BJ (cell line): Measurements from ENCODE around the gene SNRPE. TPM values are rescaled to one million over a fixed set of nuclear protein-coding genes. Genes with fewer than 3 reads are reported as not detected.
"Not testable (repeated sequence)": the region's sequence is repeated elsewhere in the genome, so short reads cannot be mapped to it uniquely, and the experiment has no call there.

ENCODE experiments used
- CTCF ChIA-PET: fragments of 350-600 bp; formaldehyde crosslinking; extraction: SDS; loops from one replicate; lab custom pipeline; 2021; ENCODE audit warnings: antibody characterized with exemption, inconsistent platforms; lab: Yijun Ruan, JAX
- POLR2A ChIA-PET: fragments of 300-600 bp; sonication (Branson Sonifier 250); formaldehyde crosslinking; extraction: SDS; loops from one replicate; lab custom pipeline; 2021; ENCODE audit warnings: antibody characterized with exemption; lab: Charles Lee
- DNase-seq: peaks from one replicate; pipeline ENCODE4 v3.0.0-alpha.2; 2011; ENCODE audit warnings: low read depth
- H3K27me3 ChIP-seq: 2 replicates; pipeline ENCODE4 v1.6.0; 2011; ENCODE audit warnings: low read length; ENCODE audit not compliant: control insufficient read depth, insufficient read depth
- H3K36me3 ChIP-seq: 2 replicates; pipeline ENCODE4 v1.5.1; 2011; ENCODE audit warnings: low read length; ENCODE audit not compliant: control insufficient read depth, insufficient read depth
- H3K4me3 ChIP-seq: 2 replicates; pipeline ENCODE4 v1.5.1; 2011; ENCODE audit warnings: low read depth, mild to moderate bottlenecking, control low read depth, low read length
- polyA plus RNA-seq: library from polyadenylated mRNA; depleted of rRNA; stranded (reverse); fragments of >200 nt; gene quantifications from 2 replicates; pipeline ENCODE4 v1.2.3, GENCODE V29; 2011
- TF ChIP-seq, protein P1 (sequence below): IDR thresholded peaks from 2 replicates; pipeline ENCODE4 v1.5.1; 2011; ENCODE audit warnings: low read depth, mild to moderate bottlenecking, control low read depth, inconsistent platforms, low read length, moderate library complexity; ENCODE audit not compliant: insufficient read depth

The SNRPE gene
- polyA plus RNA-seq, 1 experiment: 128 TPM

DNA sequence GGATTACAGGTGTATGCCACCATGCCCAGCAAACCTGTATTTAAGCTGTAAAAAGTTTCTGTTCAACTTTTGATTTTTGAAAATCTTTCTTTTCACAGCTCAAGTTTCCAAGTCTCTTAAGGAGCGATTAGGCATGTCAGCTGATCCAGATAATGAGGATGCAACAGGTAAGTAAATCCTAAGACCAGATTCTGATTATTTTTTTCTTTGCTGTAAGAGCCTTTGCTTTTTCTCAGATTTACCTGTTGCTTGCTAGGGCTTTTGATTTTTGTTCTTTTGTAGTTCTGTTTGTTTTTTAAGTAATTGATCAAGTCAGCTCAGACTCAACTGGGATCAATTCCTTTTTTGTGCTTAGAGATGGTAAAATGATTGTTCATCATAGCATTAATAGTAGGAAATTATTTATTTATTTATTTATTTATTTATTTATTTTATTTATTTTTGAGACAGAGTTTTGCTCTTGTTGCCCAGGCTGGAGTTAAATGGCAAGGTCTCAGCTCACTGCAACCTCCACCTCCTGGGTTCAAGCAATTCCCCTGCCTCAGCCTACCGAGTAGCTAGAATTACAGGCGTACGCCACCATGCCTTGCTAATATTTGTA, 21.1 kb upstream of the SNRPE start:
- ChIA-PET POLR2A (no interaction called here), CTCF (interaction anchor here (0.6 kb wide), 1 partner anchor 386 kb away, joined by 3 read pairs; no protein-coding TSS in a partner anchor)
- Histone ChIP-seq H3K27me3 (no peaks in the 10 kb centered on the region), H3K36me3 (peaks cover 8% of the 10 kb centered on the region), H3K4me3 (no peak overlapping the region)
- no peak for DNase-seq
- TF ChIP-seq, protein P1, sequence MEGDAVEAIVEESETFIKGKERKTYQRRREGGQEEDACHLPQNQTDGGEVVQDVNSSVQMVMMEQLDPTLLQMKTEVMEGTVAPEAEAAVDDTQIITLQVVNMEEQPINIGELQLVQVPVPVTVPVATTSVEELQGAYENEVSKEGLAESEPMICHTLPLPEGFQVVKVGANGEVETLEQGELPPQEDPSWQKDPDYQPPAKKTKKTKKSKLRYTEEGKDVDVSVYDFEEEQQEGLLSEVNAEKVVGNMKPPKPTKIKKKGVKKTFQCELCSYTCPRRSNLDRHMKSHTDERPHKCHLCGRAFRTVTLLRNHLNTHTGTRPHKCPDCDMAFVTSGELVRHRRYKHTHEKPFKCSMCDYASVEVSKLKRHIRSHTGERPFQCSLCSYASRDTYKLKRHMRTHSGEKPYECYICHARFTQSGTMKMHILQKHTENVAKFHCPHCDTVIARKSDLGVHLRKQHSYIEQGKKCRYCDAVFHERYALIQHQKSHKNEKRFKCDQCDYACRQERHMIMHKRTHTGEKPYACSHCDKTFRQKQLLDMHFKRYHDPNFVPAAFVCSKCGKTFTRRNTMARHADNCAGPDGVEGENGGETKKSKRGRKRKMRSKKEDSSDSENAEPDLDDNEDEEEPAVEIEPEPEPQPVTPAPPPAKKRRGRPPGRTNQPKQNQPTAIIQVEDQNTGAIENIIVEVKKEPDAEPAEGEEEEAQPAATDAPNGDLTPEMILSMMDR: no peak

DNA sequence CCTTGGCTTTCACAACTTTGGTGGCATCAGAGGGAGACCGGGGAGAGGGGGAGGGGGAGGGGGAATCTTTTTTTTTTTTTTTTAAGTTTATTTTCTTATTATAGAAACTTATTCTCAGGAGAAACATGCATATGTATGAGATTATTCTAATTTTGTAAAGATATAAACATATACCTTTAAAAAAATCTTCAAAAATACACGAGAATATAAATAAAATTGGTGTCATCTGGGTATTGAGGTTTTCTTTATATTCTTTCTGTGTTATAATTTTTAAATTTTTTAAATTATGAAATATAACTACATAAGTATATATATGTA, 18.9 kb upstream of the SNRPE start:
- POLR2A ChIA-PET: no interaction called here
- DNase-seq: no peak
- H3K36me3 ChIP-seq: peaks cover 10% of the 10 kb centered on the region
- TF ChIP-seq, protein P1: no peak
- no peak overlapping the region for H3K4me3 ChIP-seq
- H3K27me3 ChIP-seq: no peaks in the 10 kb centered on the region
- CTCF ChIA-PET: no interaction called here

DNA sequence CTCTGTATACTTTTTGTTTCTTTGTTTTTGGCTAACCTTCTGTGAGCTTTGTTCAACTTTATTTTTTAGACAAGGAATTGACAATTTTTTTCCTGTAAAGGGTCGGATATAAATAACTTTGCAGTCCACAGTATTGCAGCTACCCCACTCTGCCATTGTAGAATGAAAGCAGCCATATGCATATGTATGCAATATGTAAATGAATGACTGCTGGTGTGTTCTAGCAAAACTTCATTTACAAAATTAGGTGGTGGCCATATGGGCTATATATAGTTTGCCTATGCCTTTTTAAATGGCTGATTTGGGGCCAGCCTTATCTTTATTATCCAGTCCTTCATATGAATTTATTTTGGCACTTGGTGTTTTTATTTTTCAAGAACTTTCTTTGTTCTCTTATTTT, 18.0 kb upstream of the SNRPE start:
- TF ChIP-seq, protein P1: no peak
- Histone ChIP-seq H3K27me3 (no peaks in the 10 kb centered on the region), H3K36me3 (peaks cover 8% of the 10 kb centered on the region), H3K4me3 (no peak overlapping the region)
- no peak for DNase-seq
- CTCF ChIA-PET: interaction anchor here (1.4 kb wide), 1 partner anchor 15 kb away, joined by 3 read pairs; no protein-coding TSS in a partner anchor
- POLR2A ChIA-PET: no interaction called here

DNA sequence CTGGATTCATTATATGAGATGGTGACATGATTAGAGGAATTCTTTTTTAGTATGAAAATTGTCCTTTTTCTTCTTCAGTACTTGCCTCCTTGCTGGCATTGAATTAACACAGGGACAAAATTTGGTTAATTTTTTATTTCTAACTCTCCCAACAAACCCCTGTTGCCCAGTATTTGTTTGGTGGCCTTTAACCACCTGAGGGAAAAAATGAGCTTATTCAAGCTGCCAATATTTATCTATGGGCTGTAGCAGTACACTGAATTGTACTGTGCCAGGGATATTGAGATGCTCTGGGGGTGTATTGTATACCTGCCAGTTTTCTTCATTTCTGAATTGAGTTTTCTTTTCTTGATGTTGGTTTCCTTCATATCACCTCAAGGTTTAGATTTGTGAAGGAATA, 8.3 kb upstream of the SNRPE start:
- H3K27me3 ChIP-seq, DNase-seq, H3K4me3 ChIP-seq, CTCF ChIA-PET, POLR2A ChIA-PET: not testable (repeated sequence)
- H3K36me3 ChIP-seq: peaks cover 19% of the 10 kb centered on the region; the same call in 1 of the 2 replicates

DNA sequence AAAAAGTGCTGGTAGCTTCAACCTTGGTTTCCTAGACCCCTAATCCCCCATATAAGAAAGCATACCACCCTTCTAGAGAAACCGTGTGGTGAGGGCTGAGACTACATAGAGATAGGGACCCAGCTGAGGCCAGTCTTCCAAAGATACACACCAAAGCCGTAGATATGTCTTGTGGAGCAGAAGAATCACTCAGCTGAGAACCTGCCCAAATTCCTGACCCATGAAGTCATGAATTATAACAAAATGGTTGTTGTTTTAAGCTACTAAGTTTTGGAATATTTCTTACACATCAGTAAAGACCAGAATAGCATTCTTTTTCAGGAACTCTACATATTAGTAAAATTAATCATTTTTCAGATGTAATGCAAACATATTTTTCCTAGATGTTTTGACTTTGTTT, 3.3 kb upstream of the SNRPE start:
- CTCF ChIA-PET: interaction anchor here (0.5 to 2.7 kb wide), 11 partner anchors 13 to 950 kb away, joined by 3 to 13 read pairs (median 3); no protein-coding TSS in a partner anchor
- peak; percentile 60 for DNase-seq
- TF ChIP-seq, protein P1: no peak
- POLR2A ChIA-PET: no interaction called here
- H3K27me3 ChIP-seq: no peaks in the 10 kb centered on the region
- peaks cover 5% of the 10 kb centered on the region; the same call in 1 of the 2 replicates for H3K36me3 ChIP-seq
- no peak overlapping the region for H3K4me3 ChIP-seq

DNA sequence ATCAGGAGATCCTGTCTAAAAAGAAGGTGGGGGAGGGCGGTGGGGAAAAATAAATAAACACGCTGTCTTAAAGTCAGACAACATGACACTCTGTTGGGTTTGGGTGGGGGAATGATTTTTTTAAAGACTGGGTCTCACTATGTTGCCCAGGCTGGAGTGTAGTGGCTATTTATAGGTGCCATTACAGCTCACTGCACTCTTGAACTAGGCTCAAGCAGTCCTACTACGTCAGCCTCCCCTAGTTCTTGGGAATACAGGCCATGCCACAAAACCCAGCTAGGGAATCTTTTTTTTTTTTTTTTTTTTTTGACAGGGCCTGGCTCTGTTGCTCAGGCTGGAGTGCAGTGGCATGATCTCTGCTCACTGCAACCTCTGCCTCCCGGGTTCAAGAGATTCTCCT, 2.4 kb upstream of the SNRPE start:
- Histone ChIP-seq H3K36me3 (peaks cover 3% of the 10 kb centered on the region; the same call in 1 of the 2 replicates), H3K4me3 (no peak overlapping the region), H3K27me3 (no peaks in the 10 kb centered on the region)
- no peak for DNase-seq
- TF ChIP-seq, protein P1: no peak
- CTCF ChIA-PET: interaction anchor here (0.9 to 17.0 kb wide), 7 partner anchors 14 to 504 kb away, joined by 3 to 456 read pairs (median 5); no protein-coding TSS in a partner anchor
- POLR2A ChIA-PET: no interaction called here
